Activated T-helper 2 cell treated with anti-CD3 and anti-CD28 coated beads, Interferon-gamma antibody, Interleukin-2, Interleukin-4, amounts not matched to agents 10 μg/mL and 5 μg/mL and 100 μg/mL, durations not matched to agents 14 hours and 24 hours and 36 hours (primary cell): Measurements from ENCODE around the gene ZCCHC10. TPM values are rescaled to one million over a fixed set of nuclear protein-coding genes. Genes with fewer than 3 reads are reported as not detected.
A peak's percentile ranks its signal among the peaks of the same experiment; 100 is the strongest.
"Not testable (repeated sequence)": the region's sequence is repeated elsewhere in the genome, so short reads cannot be mapped to it uniquely, and the experiment has no call there.

ENCODE experiments used
- DNase-seq: peaks from one replicate; pipeline ENCODE4 v3.0.0; 2021; ENCODE audit warnings: low spot score
- H3K27ac Mint-ChIP-seq: one replicate; pipeline ENCODE4 v1.8.0; 2021; ENCODE audit warnings: mixed read lengths
- H3K27me3 Mint-ChIP-seq: one replicate; pipeline ENCODE4 v1.8.0; 2021; ENCODE audit warnings: low read depth, mixed read lengths
- H3K36me3 Mint-ChIP-seq: one replicate; pipeline ENCODE4 v1.8.0; 2021; ENCODE audit warnings: low read depth, mixed read lengths
- H3K4me1 Mint-ChIP-seq: one replicate; pipeline ENCODE4 v1.8.0; 2021; ENCODE audit warnings: low read depth, mixed read lengths
- H3K4me3 Mint-ChIP-seq: one replicate; pipeline ENCODE4 v1.8.0; 2021; ENCODE audit warnings: low read depth, mild to moderate bottlenecking, moderate library complexity, mixed read lengths
- H3K9me3 Mint-ChIP-seq: one replicate; pipeline ENCODE4 v1.8.0; 2021; ENCODE audit warnings: mixed read lengths
- intact Hi-C: fragments of 100-400 bp; cut with micrococcal nuclease; formaldehyde crosslinking; loops from one replicate; pipeline ENCODE4 v1.15.1; 2023
- total RNA-seq: library from RNA; stranded (reverse); gene quantifications from 2 replicates; pipeline ENCODE4 v1.2.3, GENCODE V29; 2022

Gene ZCCHC10
- total RNA-seq, 1 donor from 2014 or later: 35.7 TPM

DNA sequence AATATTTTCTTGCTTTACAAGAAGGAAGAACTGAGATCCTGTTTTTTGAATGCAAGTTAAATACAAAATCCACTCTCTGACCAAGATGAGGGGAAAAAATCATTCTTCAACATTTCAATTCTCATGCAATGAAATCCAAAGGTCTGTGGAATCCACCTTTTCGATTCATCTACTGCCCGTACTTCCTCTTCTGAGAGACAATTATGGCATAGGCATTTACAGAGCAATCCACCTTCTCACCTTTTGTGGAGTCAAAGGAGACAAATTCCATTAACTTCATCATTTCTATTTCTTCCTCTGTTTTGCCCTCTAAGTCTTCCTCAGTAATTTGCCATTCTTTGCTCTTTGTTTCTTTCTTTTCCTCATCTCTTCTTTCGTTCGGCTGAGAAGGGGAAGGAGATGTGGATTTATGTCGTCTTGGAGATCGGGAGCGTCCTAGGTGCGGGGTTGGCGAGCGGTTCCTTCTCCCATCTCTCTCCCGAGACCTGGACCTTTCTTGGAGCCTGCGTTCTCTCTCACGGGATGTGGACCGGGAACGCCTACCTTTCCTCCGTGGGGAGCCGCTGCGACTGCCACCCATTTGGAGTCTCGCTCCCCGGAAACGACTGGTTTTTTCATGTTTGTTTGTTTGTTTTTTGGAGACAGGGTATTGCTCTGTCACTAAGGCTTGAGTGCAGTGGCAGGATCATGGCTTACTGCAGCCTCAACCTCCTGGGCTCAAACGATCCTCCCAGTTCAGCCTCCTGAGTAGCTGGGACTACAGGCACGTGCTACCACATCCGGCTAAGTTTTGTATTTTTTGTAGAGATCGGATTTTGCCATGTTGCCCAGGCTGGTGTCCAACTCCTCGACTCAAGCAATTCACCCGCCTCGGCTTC is 38.6 kb downstream of the ZCCHC10 start:
- Mint-ChIP-seq H3K4me3 (no peak overlapping the region), H3K36me3 (no peaks in the 10 kb centered on the region), H3K9me3 (no peaks in the 10 kb centered on the region), H3K4me1 (no peaks in the 10 kb centered on the region), H3K27me3 (peaks cover 1% of the 10 kb centered on the region), H3K27ac (no peak overlapping the region)
- intact Hi-C loops: no loop called here
- DNase-seq: no peak

DNA sequence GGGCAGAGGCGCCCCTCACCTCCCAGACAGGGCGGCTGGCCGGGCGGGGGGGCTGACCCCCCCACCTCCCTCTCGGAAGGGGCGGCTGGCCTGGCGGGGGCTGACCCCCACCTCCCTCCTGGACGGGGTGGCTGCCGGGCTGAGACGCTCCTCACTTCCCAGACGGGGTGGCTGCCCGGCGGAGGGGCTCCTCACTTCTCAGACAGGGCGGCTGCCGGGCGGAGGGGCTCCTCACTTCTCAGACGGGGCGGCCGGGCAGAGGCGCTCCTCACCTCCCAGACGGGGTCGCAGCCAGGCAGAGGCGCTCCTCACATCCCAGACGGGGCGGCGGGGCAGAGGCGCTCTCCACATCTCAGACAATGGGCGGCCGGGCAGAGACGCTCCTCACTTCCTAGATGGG is 43.4 kb downstream of the ZCCHC10 start:
- H3K27me3 Mint-ChIP-seq, H3K27ac Mint-ChIP-seq, DNase-seq, intact Hi-C loops, H3K36me3 Mint-ChIP-seq, H3K9me3 Mint-ChIP-seq, H3K4me1 Mint-ChIP-seq, H3K4me3 Mint-ChIP-seq: not testable (repeated sequence)

DNA sequence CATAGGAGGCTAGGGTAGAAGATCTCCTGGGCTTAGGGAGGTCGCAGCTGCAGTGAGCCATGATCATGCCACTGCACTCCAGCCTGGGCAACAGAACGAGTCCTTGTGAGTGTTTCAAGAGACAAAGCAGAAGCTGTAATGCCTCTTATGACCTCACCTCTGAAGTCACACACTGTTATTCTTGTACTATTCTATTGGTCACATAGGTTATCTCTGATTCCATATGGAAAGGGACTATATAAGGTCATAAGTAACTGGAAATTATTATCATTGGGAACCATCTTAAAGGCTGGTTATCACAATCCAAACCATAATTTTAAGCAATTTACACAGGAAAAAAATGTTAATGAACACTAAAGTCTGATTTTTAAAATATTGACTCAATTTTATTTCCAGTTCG is 45.1 kb downstream of the ZCCHC10 start:
- H3K36me3 Mint-ChIP-seq: no peaks in the 10 kb centered on the region
- no peak overlapping the region for H3K4me3 Mint-ChIP-seq
- intact Hi-C loops: no loop called here
- DNase-seq: no peak
- H3K4me1 Mint-ChIP-seq: no peaks in the 10 kb centered on the region
- peaks cover 4% of the 10 kb centered on the region for H3K9me3 Mint-ChIP-seq
- no peak overlapping the region for H3K27ac Mint-ChIP-seq
- no peaks in the 10 kb centered on the region for H3K27me3 Mint-ChIP-seq

DNA sequence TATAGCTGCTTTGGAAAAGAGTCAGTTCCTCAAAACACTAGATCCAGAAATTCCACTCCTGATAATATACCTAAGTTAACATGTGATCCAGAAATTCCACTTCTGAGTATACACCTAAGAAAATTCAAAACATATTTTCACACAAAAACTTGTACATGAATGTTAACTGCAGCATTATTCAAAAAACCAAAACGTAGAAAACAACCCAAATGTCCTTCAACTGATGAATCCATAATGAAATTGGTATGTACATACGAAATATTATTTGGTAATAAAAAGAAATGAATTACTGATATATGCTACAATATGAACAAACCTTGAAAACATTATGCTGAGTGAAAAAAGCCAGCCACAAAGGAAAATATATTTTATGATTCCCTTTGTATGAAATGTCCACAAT is 46.4 kb downstream of the ZCCHC10 start:
- DNase-seq: no peak
- H3K4me1 Mint-ChIP-seq: no peaks in the 10 kb centered on the region
- no peaks in the 10 kb centered on the region for H3K36me3 Mint-ChIP-seq
- no peak overlapping the region for H3K27ac Mint-ChIP-seq
- H3K9me3 Mint-ChIP-seq: peaks cover 4% of the 10 kb centered on the region
- H3K4me3 Mint-ChIP-seq: no peak overlapping the region
- intact Hi-C loops: no loop called here
- H3K27me3 Mint-ChIP-seq: no peaks in the 10 kb centered on the region

DNA sequence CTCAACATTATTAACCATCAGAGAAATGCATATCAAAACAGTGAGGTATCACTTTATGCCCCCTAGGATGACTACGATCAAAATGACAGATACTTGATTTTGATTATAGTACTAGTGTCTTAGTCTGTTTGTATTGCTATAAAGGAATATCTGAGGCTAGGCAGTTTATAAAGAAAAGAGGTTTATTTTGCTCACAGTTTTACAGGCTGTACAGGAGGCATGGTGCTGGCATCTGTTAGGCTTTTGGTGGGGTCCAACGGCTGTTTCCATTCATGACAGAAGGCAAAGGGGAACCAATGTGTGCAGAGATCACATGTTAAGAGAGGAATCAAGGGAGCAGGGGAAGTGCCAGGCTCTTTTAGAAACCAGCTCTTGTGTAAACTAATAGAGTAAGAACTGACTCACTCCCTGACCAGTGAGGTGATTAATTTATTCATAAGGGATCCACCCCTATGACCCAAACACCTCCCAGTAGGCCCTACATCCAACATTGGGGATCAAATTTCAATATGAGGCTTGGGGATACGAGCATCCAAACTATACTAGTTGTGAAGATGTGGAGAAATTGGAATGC is 46.9 kb downstream of the ZCCHC10 start:
- peaks cover 4% of the 10 kb centered on the region for H3K9me3 Mint-ChIP-seq
- intact Hi-C loops: no loop called here
- H3K4me3 Mint-ChIP-seq: no peak overlapping the region
- H3K27ac Mint-ChIP-seq: no peak overlapping the region
- DNase-seq: no peak
- no peaks in the 10 kb centered on the region for H3K27me3 Mint-ChIP-seq
- no peaks in the 10 kb centered on the region for H3K4me1 Mint-ChIP-seq
- no peaks in the 10 kb centered on the region for H3K36me3 Mint-ChIP-seq

DNA sequence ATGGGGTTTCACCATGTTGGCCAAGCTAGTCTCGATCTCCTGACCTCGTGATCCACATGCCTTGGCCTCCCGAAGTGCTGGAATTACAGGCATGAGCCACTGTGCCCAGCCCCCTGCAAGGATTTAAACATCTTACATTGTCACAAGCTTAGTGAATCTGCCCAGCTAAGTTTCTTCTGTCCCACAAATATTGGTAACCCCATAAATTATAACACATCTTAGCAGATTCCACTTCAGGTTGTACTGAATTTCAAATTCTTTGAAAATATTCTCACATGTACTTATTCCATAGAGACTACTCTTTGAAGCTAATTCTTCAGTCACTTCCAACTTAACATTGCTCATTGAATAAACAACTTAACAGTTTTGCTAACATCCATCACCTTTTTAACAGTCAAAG is 49.5 kb downstream of the ZCCHC10 start:
- Mint-ChIP-seq H3K4me1 (no peaks in the 10 kb centered on the region), H3K9me3 (peaks cover 4% of the 10 kb centered on the region), H3K27me3 (no peaks in the 10 kb centered on the region), H3K4me3 (no peak overlapping the region), H3K36me3 (no peaks in the 10 kb centered on the region), H3K27ac (no peak overlapping the region)
- DNase-seq: no peak
- intact Hi-C loops: no loop called here

DNA sequence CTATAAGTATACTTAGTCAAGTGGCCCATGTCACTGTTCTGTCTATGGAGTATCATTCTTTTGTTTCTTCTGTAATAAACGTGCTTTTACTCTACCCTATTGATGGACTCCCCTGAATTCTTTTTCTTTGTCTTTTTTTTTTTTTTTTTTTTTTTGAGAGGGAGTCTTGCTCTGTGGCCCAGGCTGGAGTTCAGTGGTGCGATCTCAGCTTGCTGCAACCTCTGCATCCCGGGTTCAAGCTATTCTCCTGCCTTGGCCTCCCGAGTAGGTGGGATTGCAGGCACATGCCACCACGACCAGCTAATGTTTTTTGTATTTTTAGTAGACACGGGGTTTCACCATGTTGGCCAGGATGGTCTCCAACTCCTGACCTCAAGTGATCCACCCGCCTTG is 53.9 kb downstream of the ZCCHC10 start:
- H3K36me3 Mint-ChIP-seq, H3K27ac Mint-ChIP-seq, H3K4me1 Mint-ChIP-seq, DNase-seq, H3K4me3 Mint-ChIP-seq, H3K9me3 Mint-ChIP-seq, intact Hi-C loops, H3K27me3 Mint-ChIP-seq: not testable (repeated sequence)

DNA sequence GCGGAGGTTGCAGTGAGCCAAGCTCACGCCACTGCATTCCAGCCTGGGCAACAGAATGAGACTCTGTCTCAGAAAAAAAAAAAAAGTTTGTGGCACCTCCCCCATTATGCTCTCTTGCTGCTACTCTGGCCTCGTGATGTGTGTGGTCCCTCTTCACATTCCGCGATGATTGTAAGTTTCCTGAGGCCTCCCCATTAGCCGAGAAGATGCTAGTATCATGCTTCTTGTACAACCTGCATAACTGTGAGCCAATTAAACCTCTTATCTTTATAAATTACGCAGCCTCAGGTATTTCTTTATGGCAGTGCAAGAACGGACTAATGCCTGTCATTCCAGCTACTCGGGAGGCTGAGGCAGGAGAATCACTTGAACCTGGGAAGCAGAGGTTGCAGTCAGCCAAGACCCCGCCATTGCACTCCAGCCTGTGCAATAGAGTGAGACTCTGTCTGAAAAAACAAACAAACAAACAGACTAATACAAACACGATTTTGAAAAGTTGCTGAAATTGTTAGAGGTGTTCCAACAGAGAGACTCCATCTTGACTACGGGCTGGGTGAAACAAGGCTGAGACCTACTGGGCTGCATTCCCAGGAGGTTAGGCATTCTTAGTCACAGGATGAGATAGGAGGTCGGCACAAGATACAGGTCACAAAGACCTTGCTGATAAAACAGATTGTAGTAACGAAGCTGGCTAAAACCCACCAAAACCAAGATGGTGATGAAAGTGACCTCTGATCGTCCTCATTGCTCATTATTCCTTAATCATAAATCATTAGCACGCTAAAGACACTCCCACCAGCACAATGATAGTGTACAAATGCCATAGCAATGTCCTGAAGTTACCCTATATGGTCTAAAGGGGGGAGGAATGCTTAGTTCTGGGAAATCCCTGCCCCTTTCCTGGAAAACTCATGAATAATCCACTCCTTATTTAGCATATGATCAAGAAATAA is 54.6 kb downstream of the ZCCHC10 start:
- Mint-ChIP-seq H3K27me3 (no peaks in the 10 kb centered on the region), H3K9me3 (peaks cover under 1% of the 10 kb centered on the region), H3K4me1 (no peaks in the 10 kb centered on the region), H3K4me3 (no peak overlapping the region), H3K27ac (no peak overlapping the region), H3K36me3 (no peaks in the 10 kb centered on the region)
- no peak for DNase-seq
- intact Hi-C loops: no loop called here

DNA sequence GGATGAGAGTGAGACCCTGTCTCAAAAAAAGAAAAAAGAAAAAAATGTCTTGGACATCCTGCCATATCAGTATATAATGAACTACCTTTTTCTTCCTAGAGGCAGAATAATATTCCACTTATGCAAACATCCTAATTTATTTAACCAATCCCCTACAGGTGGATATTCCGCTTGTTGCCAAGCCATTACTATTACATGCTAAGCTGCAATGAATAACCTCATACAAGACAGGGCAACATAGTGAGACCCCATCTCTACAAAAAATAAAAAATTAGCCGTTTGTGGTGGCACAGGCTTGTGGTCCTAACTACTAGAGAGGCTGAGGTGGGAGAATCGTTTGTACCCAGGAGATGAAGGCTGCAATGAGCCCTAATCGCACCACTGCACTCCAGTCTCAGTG is 61.2 kb downstream of the ZCCHC10 start:
- Mint-ChIP-seq H3K27me3 (no peaks in the 10 kb centered on the region), H3K4me3 (no peak overlapping the region), H3K36me3 (peaks cover 14% of the 10 kb centered on the region), H3K27ac (no peak overlapping the region), H3K9me3 (no peaks in the 10 kb centered on the region), H3K4me1 (peaks cover 14% of the 10 kb centered on the region)
- DNase-seq: no peak
- intact Hi-C loops: loop anchor here (10.0 kb wide), 1 partner anchor 470 kb away; the partner anchor contains the start of gene IRF1

DNA sequence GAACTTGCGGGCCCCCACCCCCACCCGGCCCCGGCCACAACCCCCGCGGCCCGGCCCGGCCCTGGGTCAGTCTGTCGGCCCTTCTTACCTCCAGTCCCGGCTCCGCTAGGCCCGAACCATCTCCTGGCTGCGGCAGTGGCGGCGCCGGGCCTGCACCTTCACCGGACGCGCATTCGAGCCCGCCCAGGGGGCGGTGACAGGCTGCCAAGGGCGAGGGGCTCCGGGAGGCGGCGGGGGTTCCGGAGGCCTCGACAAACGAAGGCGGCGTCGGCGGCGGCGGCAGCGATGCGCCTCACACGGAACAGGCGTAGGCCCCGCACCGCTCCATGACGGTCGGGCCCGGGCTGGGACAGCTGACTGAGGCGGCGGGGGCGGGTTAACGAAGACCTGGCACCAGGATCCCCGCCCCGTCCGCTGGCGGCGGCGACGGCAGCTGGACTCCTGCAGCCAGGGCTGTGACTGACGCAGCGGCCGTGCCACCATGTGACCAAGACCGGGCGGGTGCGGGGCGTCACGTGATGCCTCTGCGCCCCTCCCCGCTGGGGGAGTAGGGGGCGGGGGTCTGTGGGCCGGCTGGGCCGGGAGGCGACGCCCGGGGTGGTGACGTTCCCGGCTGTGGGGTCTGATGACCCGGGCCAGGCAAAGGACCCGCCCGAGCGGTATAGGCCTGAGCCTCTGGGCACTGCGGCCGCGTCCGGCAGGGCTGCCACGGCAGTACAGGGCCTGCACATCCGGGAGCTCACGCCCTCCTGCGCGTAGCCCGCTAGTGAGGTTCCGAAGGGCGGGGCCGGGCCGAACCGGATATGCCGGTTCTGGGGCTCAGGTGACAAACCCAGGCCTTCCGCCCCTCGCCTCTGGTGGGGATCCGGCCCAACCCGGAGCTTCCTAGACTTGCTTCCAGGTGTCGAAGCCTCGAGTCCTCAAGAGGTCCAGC is 62.9 kb downstream of the ZCCHC10 start, which contains the start of gene AFF4:
AFF4 (minus strand) TSS at position 464 of the 934 bp plus-strand sequence. CDS start 26,445 bp downstream, outside the sequence.
- peak within 1 kb of the TSS; percentile 93 for H3K4me3 Mint-ChIP-seq

DNA sequence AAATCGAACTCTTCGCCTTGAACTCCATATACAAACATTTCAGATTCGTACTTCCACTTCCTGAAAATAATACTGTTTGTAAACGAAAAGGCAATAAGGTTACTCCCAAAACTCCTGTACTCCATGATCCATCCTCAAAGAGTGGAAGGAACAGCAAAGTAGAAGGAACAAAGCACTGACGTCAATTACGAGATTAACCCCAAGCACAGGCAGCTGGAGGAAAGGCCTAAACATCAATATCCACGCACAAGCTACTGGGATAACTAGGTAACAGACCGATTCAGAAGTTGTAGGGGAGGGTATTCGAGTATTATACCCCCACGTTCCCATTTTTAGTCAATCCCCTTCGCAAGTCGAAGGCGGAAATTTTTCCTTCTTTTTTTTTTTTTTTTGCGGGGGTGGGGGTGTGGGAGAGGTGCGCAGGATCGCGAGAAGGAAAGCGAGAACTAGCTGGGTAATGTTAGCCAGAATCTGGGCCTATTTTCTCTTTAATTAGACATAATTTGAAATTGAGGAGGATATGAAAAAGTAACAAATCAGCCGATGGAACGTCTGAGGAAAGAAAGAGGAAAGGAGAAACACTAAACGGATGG is 63.8 kb downstream of the ZCCHC10 start:
- no peak for DNase-seq
- no peaks in the 10 kb centered on the region for H3K9me3 Mint-ChIP-seq
- peak overlapping the region; percentile 93 for H3K4me3 Mint-ChIP-seq
- no peaks in the 10 kb centered on the region for H3K27me3 Mint-ChIP-seq
- intact Hi-C loops: loop anchor here (1.0 to 10.0 kb wide), 4 partner anchors 64 to 468 kb away; partner anchors contain the start of genes GDF9, HSPA4, IRF1 and UQCRQ
- peaks cover 17% of the 10 kb centered on the region for H3K4me1 Mint-ChIP-seq
- peaks cover 27% of the 10 kb centered on the region for H3K36me3 Mint-ChIP-seq
- peak overlapping the region; percentile 95 for H3K27ac Mint-ChIP-seq

More for the DNA sequence above, 62.9 kb downstream of the ZCCHC10 start, which contains the start of gene AFF4:
- H3K4me1 Mint-ChIP-seq: peaks cover 17% of the 10 kb centered on the region
- peaks cover 24% of the 10 kb centered on the region for H3K36me3 Mint-ChIP-seq
- intact Hi-C loops: loop anchor here (1.0 to 10.0 kb wide), 3 partner anchors 63 to 469 kb away; partner anchors contain the start of genes GDF9, IRF1, UQCRQ and ZCCHC10
- no peaks in the 10 kb centered on the region for H3K9me3 Mint-ChIP-seq
- peak; percentile 83 for DNase-seq
- H3K27ac Mint-ChIP-seq: peak within 1 kb of the TSS; percentile 95
- H3K27me3 Mint-ChIP-seq: no peaks in the 10 kb centered on the region
